Astrocyte of the cerebellum (primary cell): ENCODE results near the gene TSPAN10.
A peak's percentile ranks its signal among the peaks of the same experiment; 100 is the strongest.
"Not testable (repeated sequence)": the region's sequence is repeated elsewhere in the genome, so short reads cannot be mapped to it uniquely, and the experiment has no call there.

Source experiments
- DNase-seq: peaks from one replicate; pipeline ENCODE4 v3.0.0-alpha.2; 2011; ENCODE audit warnings: low read depth
- H3K4me3 ChIP-seq: 2 replicates; pipeline ENCODE4 v1.5.1; 2011; ENCODE audit warnings: mild to moderate bottlenecking, low read depth, low read length, moderate library complexity
- CTCF ChIP-seq: IDR thresholded peaks from 2 replicates; pipeline ENCODE4 v1.5.1; 2012; ENCODE audit warnings: low read length, low read depth, moderate library complexity, mild to moderate bottlenecking; ENCODE audit errors: missing control alignments
- in situ Hi-C: cut with HindIII; loops from 2 replicates; pipeline ENCODE4 v1.10.0; 2017; ENCODE audit warnings: low sequenced_read_pairs

Gene TSPAN10

GRCh38 chr17:81666342-81667191, 29.6 kb downstream of the TSPAN10 start, which contains the start of the genes CCDC137 and OXLD1:
CCDC137 (plus strand) TSS chr17:81666737; CDS start chr17:81666767, 30 bp downstream.
OXLD1 (minus strand) TSS chr17:81666605; CDS start chr17:81666577, 28 bp downstream.
- TF ChIP-seq CTCF: no peak
- in situ Hi-C loops: no loop called here
- DNase-seq: peak; percentile 90

DNA sequence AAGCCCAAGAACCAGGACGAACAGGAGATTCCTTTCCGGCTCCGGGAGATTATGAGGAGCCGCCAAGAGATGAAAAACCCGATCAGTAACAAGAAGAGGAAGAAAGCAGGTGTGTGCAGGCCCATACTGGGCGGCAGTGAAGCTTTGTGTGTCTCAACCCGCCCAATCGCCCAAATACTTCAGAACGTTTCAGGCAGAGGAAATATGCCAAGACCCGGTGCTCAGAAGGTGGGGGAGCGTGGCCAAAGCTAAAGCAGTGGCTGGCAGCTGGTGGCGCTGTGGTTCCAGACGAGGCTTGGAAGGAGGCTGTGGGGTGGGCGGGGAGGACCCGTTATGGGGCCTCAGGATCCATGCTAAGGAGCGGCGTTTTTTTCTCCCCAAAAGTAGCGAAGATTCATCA, 30.8 kb downstream of the TSPAN10 start:
- in situ Hi-C loops: no loop called here
- H3K4me3 ChIP-seq: peak overlapping the region; percentile 5
- TF ChIP-seq CTCF: no peak
- DNase-seq: no peak

More at GRCh38 chr17:81666342-81667191, 29.6 kb downstream of the TSPAN10 start, which contains the start of the genes CCDC137 and OXLD1:
- peak within 1 kb of the TSS; percentile 96 for H3K4me3 ChIP-seq

GRCh38 chr17:81672504-81672903, 35.5 kb downstream of the TSPAN10 start:
- no peak for TF ChIP-seq CTCF
- no peak overlapping the region for H3K4me3 ChIP-seq
- in situ Hi-C loops: no loop called here
- DNase-seq: no peak

- DNase-seq: no peak
- no peak overlapping the region for H3K4me3 ChIP-seq
- in situ Hi-C loops: no loop called here
- no peak for TF ChIP-seq CTCF
These were observed 36.0 kb downstream of the TSPAN10 start for GRCh38 chr17:81672954-81673353.

GRCh38 chr17:81673561-81674258, 36.7 kb downstream of the TSPAN10 start:
- no peak for DNase-seq
- no peak overlapping the region for H3K4me3 ChIP-seq
- in situ Hi-C loops: no loop called here
- TF ChIP-seq CTCF: no peak

- DNase-seq, H3K4me3 ChIP-seq, in situ Hi-C loops: not testable (repeated sequence)
- TF ChIP-seq CTCF: peak; percentile 55
These were observed 38.7 kb downstream of the TSPAN10 start for GRCh38 chr17:81675515-81676221.
